GM10248 (cell line): Measurements from ENCODE around the gene CCDC87.
A peak's percentile ranks its signal among the peaks of the same experiment; 100 is the strongest.
"Not testable (repeated sequence)": the region's sequence is repeated elsewhere in the genome, so short reads cannot be mapped to it uniquely, and the experiment has no call there.

Source experiments
- CTCF ChIA-PET: fragments of 300-600 bp; sonication (Branson Sonifier 250); formaldehyde crosslinking; extraction: SDS; loops from one replicate; lab custom pipeline; 2021; ENCODE audit warnings: antibody characterized with exemption; lab: Yijun Ruan, JAX
- POLR2A ChIA-PET: fragments of 350-650 bp; sonication (Branson Sonifier 250); formaldehyde crosslinking; extraction: SDS; loops from one replicate; lab custom pipeline; 2020; ENCODE audit warnings: antibody characterized with exemption; lab: Yijun Ruan, JAX
- DNase-seq: peaks from one replicate; pipeline ENCODE4 v3.0.0; 2012; ENCODE audit errors: extremely low spot score
- CTCF ChIP-seq: IDR thresholded peaks from 2 replicates; pipeline ENCODE4 v1.5.1; 2012; ENCODE audit warnings: mild to moderate bottlenecking, low read depth; ENCODE audit errors: extremely low read depth, missing control alignments, control extremely low read depth

The CCDC87 gene

GRCh38 chr11:66546368-66546965, 46.4 kb downstream of the CCDC87 start, which contains the start of gene ACTN3:
Gene ACTN3 (plus strand): TSS chr11:66546903. CDS start chr11:66546938, 35 bp downstream.
- TF ChIP-seq CTCF = no peak
- ChIA-PET CTCF (interaction anchor here (1.1 to 2.1 kb wide), 7 partner anchors 13 to 160 kb away, joined by 3 to 8 read pairs (median 5); partner anchors contain the start of genes DPP3 and RBM4B), POLR2A (interaction anchor here (0.8 to 1.9 kb wide), 5 partner anchors 13 to 132 kb away, joined by 3 to 7 read pairs (median 4); partner anchors contain the start of genes CTSF, RBM4 and RBM4B)
- DNase-seq = peak; percentile 53

- no peak for TF ChIP-seq CTCF
- POLR2A ChIA-PET = interaction anchor here (0.6 to 1.9 kb wide), 6 partner anchors 13 to 132 kb away, joined by 3 to 7 read pairs (median 4); partner anchors contain the start of genes CTSF, RBM4 and RBM4B
- DNase-seq = peak; percentile 99
- CTCF ChIA-PET = interaction anchor here (0.7 to 2.1 kb wide), 9 partner anchors 12 to 160 kb away, joined by 3 to 8 read pairs (median 5); partner anchors contain the start of genes DPP3 and RBM4B
These were observed 47.0 kb downstream of the CCDC87 start, which contains the start of gene ZDHHC24 for GRCh38 chr11:66545701-66546367. Gene ZDHHC24 (minus strand): TSS chr11:66546048. CDS start chr11:66546003, 45 bp downstream.

- DNase-seq = not testable (repeated sequence)
- CTCF ChIA-PET = interaction anchor here (1.5 to 2.2 kb wide), 2 partner anchors 130 to 133 kb away, joined by 4 to 8 read pairs; partner anchors contain the start of gene RBM4B
- POLR2A ChIA-PET = interaction anchor here (0.6 to 1.9 kb wide), 2 partner anchors 79 to 133 kb away, joined by 3 to 7 read pairs; partner anchors contain the start of gene RBM4B
These were observed 47.9 kb downstream of the CCDC87 start for GRCh38 chr11:66544952-66545351.

- peak; percentile 66 for TF ChIP-seq CTCF
- ChIA-PET POLR2A (no interaction called here), CTCF (interaction anchor here (0.9 to 2.2 kb wide), 3 partner anchors 8 to 135 kb away, joined by 3 to 8 read pairs (median 6); partner anchors contain the start of gene RBM4B)
- DNase-seq = peak; percentile 72
These were observed 49.4 kb downstream of the CCDC87 start for GRCh38 chr11:66543263-66544107.

GRCh38 chr11:66542362-66542761, 50.5 kb downstream of the CCDC87 start:
- TF ChIP-seq CTCF = no peak
- ChIA-PET POLR2A (no interaction called here), CTCF (interaction anchor here (1.4 to 1.9 kb wide), 2 partner anchors 9 to 136 kb away, joined by 6 read pairs; no protein-coding TSS in a partner anchor)
- DNase-seq = no peak

GRCh38 chr11:66541892-66542291, 51.0 kb downstream of the CCDC87 start:
- ChIA-PET POLR2A (no interaction called here), CTCF (interaction anchor here (1.4 to 1.9 kb wide), 2 partner anchors 9 to 137 kb away, joined by 6 read pairs; no protein-coding TSS in a partner anchor)
- no peak for DNase-seq
- TF ChIP-seq CTCF = no peak

GRCh38 chr11:66540598-66540997, 52.3 kb downstream of the CCDC87 start:
- DNase-seq = not testable (repeated sequence)

More at GRCh38 chr11:66540598-66540997, 52.3 kb downstream of the CCDC87 start:
- POLR2A ChIA-PET = not testable (repeated sequence)
- CTCF ChIA-PET = interaction anchor here (1.9 kb wide), 1 partner anchor 138 kb away, joined by 6 read pairs; no protein-coding TSS in a partner anchor
